Sigmoid colon (tissue), 4 donors: ENCODE data around the gene FBXW8.

Experiments
- POLR2A ChIP-seq, 2 donors: fragments of 450-650 bp; IDR thresholded peaks; one replicate each; pipeline ENCODE4 v1.6.1; 2016; ENCODE audit warnings: antibody characterized with exemption in 2 of 2, mild to moderate bottlenecking in 2 of 2, moderate library complexity in 2 of 2
- POLR2AphosphoS5 ChIP-seq, 4 donors: sonication (generic); formaldehyde crosslinking; IDR thresholded peaks; one replicate each; pipeline ENCODE4 v1.6.1; 2017; ENCODE audit warnings: antibody characterized with exemption in 4 of 4
- TF ChIP-seq, protein P1 (sequence below), 4 experiments: fragments of 450-650 bp in 3 of 4; fragments of 200-600 bp in 1 of 4; IDR thresholded peaks; one replicate each; pipeline ENCODE4 v1.5.1; 2016 to 2019; ENCODE audit warnings: antibody characterized with exemption in 4 of 4, mild to moderate bottlenecking in 3 of 4, moderate library complexity in 2 of 4

GRCh38 chr12:117068492-117068891 lies 157.7 kb downstream of the FBXW8 start:
- TF ChIP-seq, protein P1, sequence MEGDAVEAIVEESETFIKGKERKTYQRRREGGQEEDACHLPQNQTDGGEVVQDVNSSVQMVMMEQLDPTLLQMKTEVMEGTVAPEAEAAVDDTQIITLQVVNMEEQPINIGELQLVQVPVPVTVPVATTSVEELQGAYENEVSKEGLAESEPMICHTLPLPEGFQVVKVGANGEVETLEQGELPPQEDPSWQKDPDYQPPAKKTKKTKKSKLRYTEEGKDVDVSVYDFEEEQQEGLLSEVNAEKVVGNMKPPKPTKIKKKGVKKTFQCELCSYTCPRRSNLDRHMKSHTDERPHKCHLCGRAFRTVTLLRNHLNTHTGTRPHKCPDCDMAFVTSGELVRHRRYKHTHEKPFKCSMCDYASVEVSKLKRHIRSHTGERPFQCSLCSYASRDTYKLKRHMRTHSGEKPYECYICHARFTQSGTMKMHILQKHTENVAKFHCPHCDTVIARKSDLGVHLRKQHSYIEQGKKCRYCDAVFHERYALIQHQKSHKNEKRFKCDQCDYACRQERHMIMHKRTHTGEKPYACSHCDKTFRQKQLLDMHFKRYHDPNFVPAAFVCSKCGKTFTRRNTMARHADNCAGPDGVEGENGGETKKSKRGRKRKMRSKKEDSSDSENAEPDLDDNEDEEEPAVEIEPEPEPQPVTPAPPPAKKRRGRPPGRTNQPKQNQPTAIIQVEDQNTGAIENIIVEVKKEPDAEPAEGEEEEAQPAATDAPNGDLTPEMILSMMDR (IDR thresholded peaks at IDR 0.05), result no peak
- TF ChIP-seq POLR2A (IDR thresholded peaks at IDR 0.05) (no peak), POLR2AphosphoS5 (IDR thresholded peaks at IDR 0.05) (no peak)
